SIG-M5 treated with dmso at 0.1 percent for 504 hours (cell line): ENCODE measurements around the gene SUPT3H.
A peak's percentile ranks its signal among the peaks of the same experiment; 100 is the strongest.
"Not testable (repeated sequence)": the region's sequence is repeated elsewhere in the genome, so short reads cannot be mapped to it uniquely, and the experiment has no call there.

Experiments used
- DNase-seq: peaks from one replicate; lab custom pipeline; 2025; ENCODE audit not compliant: unreplicated experiment; lab: John Stamatoyannopoulos, UW

Gene SUPT3H

GRCh38 chr6:45073771-45074170 is 304.0 kb downstream of the SUPT3H start:
- DNase-seq, result no peak

DNA sequence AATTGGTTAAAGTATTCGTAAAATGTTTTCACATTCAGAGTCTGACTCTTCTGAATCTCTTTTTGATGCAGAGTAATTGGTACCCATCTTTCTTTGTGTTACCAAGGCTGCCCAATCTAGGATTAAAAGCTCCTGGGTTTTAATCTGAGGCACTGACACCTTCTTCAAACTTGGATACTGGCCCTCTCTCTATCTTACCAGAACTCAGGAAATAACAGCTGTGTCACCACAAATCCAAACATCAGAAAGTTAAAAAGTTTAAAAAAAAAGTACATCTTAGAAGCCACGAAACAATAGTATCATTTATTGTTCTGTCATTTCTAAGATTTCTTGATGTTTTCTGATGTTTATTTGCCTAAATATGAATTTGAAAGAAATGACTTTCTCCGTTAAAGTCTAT is 305.1 kb downstream of the SUPT3H start:
- no peak for DNase-seq

GRCh38 chr6:45072016-45072415 is 305.7 kb downstream of the SUPT3H start:
- DNase-seq, result peak; percentile 64

- DNase-seq, result no peak
Measured at GRCh38 chr6:45069091-45069490, 308.6 kb downstream of the SUPT3H start.

- DNase-seq, result not testable (repeated sequence)
Measured at GRCh38 chr6:45067446-45067845, 310.3 kb downstream of the SUPT3H start.

DNA sequence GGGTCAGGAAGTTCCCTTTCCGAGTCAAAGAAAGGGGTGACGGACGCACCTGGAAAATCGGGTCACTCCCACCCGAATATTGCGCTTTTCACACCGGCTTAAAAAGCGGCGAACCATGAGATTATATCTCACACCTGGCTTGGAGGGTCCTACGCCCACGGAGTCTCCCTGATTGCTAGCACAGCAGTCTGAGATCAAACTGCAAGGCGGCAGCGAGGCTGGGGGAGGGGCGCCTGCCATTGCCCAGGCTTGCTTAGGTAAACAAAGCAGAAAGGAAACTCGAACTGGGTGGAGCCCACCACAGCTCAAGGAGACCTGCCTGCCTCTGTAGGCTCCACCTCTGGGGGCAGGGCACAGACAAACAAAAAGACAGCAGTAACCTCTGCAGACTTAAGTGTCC is 315.1 kb downstream of the SUPT3H start:
- DNase-seq, result not testable (repeated sequence)

- DNase-seq, result no peak
Measured at GRCh38 chr6:45057711-45058110, 320.0 kb downstream of the SUPT3H start.

- DNase-seq, result peak; percentile 1
Measured at GRCh38 chr6:45054610-45055009, 323.1 kb downstream of the SUPT3H start.

DNA sequence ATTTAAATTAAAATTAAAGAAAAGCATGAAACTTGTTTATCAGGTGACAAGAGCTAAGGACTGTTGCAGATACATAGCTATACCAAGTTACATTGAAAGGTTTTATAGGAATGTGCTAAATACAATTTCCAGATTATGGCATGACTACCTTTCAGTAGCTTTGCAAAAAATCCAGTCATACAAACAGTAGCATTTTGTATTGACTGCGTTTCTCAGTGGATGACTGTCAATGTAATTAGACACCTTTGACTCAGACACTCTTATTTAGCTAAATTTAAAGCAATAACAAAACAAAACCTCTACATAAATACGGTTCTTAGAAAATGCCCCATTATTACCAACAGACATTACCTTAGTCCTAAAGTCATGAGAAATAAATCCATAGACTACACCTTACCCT is 325.4 kb downstream of the SUPT3H start:
- DNase-seq, result no peak

GRCh38 chr6:45049188-45049843 is 328.4 kb downstream of the SUPT3H start:
- DNase-seq, result peak; percentile 78

- no peak for DNase-seq
Measured at GRCh38 chr6:45047573-45047972, 330.2 kb downstream of the SUPT3H start.

GRCh38 chr6:45045253-45045601 is 332.5 kb downstream of the SUPT3H start:
- no peak for DNase-seq

DNA sequence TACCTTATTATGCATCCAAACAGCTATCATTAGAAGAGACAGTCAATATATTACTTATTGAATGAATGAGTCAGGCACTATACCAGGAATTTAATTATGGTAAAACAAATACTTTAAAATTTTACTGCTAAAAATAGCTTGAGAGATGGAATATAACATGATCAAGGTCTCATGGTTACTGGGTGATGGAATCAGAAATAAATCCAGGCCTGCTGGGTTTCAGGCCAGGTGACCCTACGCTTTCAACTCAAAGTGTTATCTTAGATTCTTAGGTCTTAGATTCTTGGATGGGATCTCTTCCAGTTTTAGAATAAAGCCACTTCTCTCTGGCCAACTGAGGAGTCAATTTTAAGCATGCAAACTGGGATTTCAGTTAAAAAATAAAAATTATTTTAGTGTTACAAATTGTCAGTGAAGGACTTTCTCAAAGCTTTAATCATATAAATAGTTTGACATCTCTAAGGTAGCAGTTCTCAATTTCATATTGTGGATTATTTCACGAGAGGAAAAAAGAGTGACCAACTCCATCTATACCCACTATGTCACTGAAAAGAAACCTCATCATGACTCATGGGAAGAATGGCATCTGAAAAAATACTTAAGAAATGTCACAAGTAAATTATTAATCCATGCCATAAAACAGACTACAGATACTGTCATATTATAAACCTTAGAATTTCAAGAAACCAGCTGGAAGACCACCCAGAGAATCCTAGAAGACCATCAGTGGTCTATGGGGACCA is 333.1 kb downstream of the SUPT3H start:
- no peak for DNase-seq

GRCh38 chr6:45044086-45044485 is 333.6 kb downstream of the SUPT3H start:
- DNase-seq, result no peak

DNA sequence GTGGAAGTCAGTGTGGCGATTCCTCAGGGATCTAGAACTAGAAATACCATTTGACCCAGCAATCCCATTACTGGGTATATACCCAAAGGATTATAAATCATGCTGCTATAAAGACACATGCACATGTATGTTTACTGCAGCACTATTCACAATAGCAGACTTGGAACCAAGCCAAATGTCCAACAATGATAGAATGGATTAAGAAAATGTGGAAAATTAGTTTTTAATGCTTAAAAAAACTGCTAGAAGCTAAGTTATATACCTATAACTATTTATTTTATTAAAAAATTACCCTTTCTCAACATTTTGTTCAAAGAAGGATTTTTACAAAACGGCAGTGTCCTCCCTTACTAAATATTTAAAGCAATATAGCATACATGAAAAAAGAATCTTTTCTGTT is 335.1 kb downstream of the SUPT3H start:
- DNase-seq, result not testable (repeated sequence)

- no peak for DNase-seq
Measured at GRCh38 chr6:45038226-45038625, 339.5 kb downstream of the SUPT3H start.

GRCh38 chr6:45036103-45036502 is 341.6 kb downstream of the SUPT3H start:
- DNase-seq, result no peak

GRCh38 chr6:45032426-45032825 is 345.3 kb downstream of the SUPT3H start:
- DNase-seq, result no peak

DNA sequence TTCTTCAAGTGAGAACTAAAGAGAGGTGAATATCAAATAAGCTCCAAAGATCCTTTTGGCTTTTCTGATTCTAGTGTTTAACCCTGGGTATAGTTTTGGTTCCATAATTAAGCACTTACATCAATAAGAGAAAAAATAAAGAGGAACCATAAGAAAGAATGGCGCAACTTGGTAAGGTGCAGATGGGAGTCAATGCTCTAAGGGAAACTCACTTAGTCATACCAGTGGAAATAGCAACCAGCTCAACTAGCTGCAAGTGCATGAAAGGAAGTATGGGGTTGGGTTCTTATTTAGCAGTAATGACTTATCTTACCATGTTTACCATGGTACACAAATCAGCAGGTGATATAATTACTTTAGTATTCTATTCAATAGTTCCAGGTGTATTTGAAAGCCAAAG is 346.1 kb downstream of the SUPT3H start:
- DNase-seq, result peak; percentile 83

GRCh38 chr6:45027126-45027525 is 350.6 kb downstream of the SUPT3H start:
- DNase-seq, result no peak

DNA sequence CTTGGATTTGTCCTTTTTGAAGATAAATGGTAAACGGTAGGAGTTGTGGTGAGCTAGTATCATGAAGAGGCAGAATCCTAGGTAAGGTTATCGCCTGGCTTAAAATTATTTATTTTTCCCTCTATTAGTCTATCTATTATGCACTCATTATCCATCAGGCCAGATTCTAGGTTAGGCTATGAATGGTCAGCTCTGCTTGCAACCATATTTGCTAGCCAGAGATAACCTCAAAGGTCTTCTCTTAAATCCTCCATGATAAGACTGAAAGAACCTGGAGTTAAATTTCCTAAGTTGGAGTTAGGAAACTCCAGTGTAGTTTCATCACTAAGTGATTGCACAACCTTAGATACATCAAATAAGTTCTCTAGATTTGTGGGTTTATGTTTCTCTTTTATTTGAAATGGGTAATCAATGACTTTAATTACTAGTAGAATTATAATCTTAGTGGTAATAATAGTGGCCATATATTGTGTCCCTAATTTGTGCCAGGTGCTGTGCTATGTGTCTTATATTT is 351.7 kb downstream of the SUPT3H start:
- no peak for DNase-seq

- no peak for DNase-seq
Measured at GRCh38 chr6:45024610-45025009, 353.1 kb downstream of the SUPT3H start.

GRCh38 chr6:45021676-45022075 is 356.1 kb downstream of the SUPT3H start:
- DNase-seq, result no peak
